Osteoblast (primary cell): ENCODE results near the gene RADIL. TPM values are rescaled to one million over a fixed set of nuclear protein-coding genes. Genes with fewer than 3 reads are reported as not detected.

Source experiments
- DNase-seq: peaks from one replicate; pipeline ENCODE4 v3.0.0; 2011; ENCODE audit warnings: low spot score, mixed read lengths; ENCODE audit not compliant: insufficient read length; ENCODE audit errors: missing footprints
- H2AFZ ChIP-seq: 2 replicates; pipeline ENCODE4 v1.6.0; 2011; ENCODE audit warnings: mild to moderate bottlenecking, low read length
- H3K27ac ChIP-seq: 2 replicates; pipeline ENCODE4 v1.5.1; 2011; ENCODE audit warnings: mild to moderate bottlenecking, low read depth, low read length, moderate library complexity
- H3K27me3 ChIP-seq: 2 replicates; pipeline ENCODE4 v1.6.0; 2012; ENCODE audit warnings: mild to moderate bottlenecking, control low read depth, inconsistent platforms, low read length, moderate library complexity; ENCODE audit not compliant: insufficient read depth
- H3K36me3 ChIP-seq: 2 replicates; pipeline ENCODE4 v1.5.1; 2011; ENCODE audit warnings: mild to moderate bottlenecking, low read length, control low read depth, moderate library complexity; ENCODE audit not compliant: insufficient read depth
- H3K4me1 ChIP-seq: 2 replicates; pipeline ENCODE4 v1.5.1; 2011; ENCODE audit warnings: mild to moderate bottlenecking, low read length, control low read depth, moderate library complexity; ENCODE audit not compliant: insufficient read depth
- H3K4me2 ChIP-seq: 2 replicates; pipeline ENCODE4 v1.6.0; 2011; ENCODE audit warnings: mild to moderate bottlenecking, low read length; ENCODE audit not compliant: insufficient read depth
- H3K4me3 ChIP-seq: fragments of 200-600 bp; sonication (generic); 3 replicates; pipeline ENCODE4 v1.5.1; 2012; ENCODE audit warnings: mild to moderate bottlenecking, low read length, inconsistent platforms; ENCODE audit not compliant: insufficient read depth
- H3K79me2 ChIP-seq: 2 replicates; pipeline ENCODE4 v1.6.0; 2012; ENCODE audit warnings: mild to moderate bottlenecking, low read length, control low read depth, inconsistent platforms; ENCODE audit not compliant: insufficient read depth
- H3K9me3 ChIP-seq: 2 replicates; pipeline ENCODE4 v1.5.1; 2011; ENCODE audit warnings: low read depth, low read length, control low read depth
- H4K20me1 ChIP-seq: 2 replicates; pipeline ENCODE4 v1.6.0; 2012; ENCODE audit warnings: mild to moderate bottlenecking, low read length, control low read depth; ENCODE audit not compliant: insufficient read depth
- total RNA-seq: library from RNA; depleted of rRNA; stranded (reverse); fragments of >200 nt; gene quantifications from 2 replicates; pipeline ENCODE4 v1.2.3, GENCODE V29; 2012
- TF ChIP-seq, protein P1 (sequence below): IDR thresholded peaks from 2 replicates; pipeline ENCODE4 v1.5.1; 2011; ENCODE audit warnings: mild to moderate bottlenecking, low read depth, low read length, moderate library complexity; ENCODE audit errors: extremely low read depth

The RADIL gene
- total RNA-seq, 1 donor: 1.1 TPM

DNA sequence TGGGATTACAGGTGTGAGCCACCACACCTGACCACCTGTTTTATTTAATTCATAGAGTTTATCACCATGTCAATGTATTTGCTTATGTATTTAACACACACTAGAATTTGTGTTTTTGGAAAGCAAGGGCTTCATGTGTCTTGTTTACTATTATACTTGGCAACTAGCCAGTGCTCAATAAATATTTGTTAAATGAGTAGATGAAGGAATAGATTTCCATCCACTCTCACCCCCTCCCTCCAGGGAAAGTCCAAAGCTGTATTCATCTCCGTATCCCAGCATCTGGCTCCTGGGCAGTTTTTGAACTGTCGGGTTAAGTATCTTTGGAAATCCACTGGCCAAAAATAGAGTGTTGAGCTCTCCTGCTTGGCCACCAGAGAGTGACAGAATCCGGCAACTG lies 4.6 kb upstream of the RADIL start:
- no peak overlapping the region for H2AFZ ChIP-seq
- H3K36me3 ChIP-seq: no peaks in the 10 kb centered on the region
- no peak for DNase-seq
- no peaks in the 10 kb centered on the region for H3K4me1 ChIP-seq
- no peak overlapping the region for H3K27ac ChIP-seq
- H3K4me3 ChIP-seq: no peak overlapping the region
- no peaks in the 10 kb centered on the region for H4K20me1 ChIP-seq
- H3K79me2 ChIP-seq: no peaks in the 10 kb centered on the region
- H3K4me2 ChIP-seq: no peak overlapping the region
- peaks cover 8% of the 10 kb centered on the region for H3K27me3 ChIP-seq
- H3K9me3 ChIP-seq: no peaks in the 10 kb centered on the region
- TF ChIP-seq, protein P1, sequence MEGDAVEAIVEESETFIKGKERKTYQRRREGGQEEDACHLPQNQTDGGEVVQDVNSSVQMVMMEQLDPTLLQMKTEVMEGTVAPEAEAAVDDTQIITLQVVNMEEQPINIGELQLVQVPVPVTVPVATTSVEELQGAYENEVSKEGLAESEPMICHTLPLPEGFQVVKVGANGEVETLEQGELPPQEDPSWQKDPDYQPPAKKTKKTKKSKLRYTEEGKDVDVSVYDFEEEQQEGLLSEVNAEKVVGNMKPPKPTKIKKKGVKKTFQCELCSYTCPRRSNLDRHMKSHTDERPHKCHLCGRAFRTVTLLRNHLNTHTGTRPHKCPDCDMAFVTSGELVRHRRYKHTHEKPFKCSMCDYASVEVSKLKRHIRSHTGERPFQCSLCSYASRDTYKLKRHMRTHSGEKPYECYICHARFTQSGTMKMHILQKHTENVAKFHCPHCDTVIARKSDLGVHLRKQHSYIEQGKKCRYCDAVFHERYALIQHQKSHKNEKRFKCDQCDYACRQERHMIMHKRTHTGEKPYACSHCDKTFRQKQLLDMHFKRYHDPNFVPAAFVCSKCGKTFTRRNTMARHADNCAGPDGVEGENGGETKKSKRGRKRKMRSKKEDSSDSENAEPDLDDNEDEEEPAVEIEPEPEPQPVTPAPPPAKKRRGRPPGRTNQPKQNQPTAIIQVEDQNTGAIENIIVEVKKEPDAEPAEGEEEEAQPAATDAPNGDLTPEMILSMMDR: no peak

DNA sequence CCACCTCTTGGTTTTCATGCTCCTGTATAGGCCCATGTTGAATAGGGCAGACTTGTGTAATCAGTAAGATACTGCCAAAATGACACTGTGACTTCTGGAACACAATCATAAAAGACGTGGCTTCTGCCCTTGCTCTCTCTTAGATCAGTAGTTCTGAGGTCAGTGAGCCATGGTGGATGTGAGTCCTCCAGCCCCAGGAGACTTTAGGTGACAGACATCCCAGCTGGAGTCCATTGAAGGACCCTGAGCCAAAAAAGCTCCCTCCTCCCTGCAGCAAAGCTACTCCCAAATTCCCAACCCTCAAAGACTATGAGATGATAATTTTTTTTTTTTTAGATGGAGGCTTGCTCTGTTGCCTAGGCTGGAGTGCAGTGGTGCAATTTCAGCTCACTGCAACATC lies 3.2 kb upstream of the RADIL start:
- H3K79me2 ChIP-seq: no peaks in the 10 kb centered on the region
- H3K4me1 ChIP-seq: peaks cover 10% of the 10 kb centered on the region
- H3K9me3 ChIP-seq: no peaks in the 10 kb centered on the region
- H4K20me1 ChIP-seq: no peaks in the 10 kb centered on the region
- H3K27me3 ChIP-seq: peaks cover 8% of the 10 kb centered on the region
- no peaks in the 10 kb centered on the region for H3K36me3 ChIP-seq
- H3K4me3 ChIP-seq: no peak overlapping the region
- no peak overlapping the region for H3K27ac ChIP-seq
- H2AFZ ChIP-seq: no peak overlapping the region
- TF ChIP-seq, protein P1: no peak
- no peak overlapping the region for H3K4me2 ChIP-seq
- no peak for DNase-seq

DNA sequence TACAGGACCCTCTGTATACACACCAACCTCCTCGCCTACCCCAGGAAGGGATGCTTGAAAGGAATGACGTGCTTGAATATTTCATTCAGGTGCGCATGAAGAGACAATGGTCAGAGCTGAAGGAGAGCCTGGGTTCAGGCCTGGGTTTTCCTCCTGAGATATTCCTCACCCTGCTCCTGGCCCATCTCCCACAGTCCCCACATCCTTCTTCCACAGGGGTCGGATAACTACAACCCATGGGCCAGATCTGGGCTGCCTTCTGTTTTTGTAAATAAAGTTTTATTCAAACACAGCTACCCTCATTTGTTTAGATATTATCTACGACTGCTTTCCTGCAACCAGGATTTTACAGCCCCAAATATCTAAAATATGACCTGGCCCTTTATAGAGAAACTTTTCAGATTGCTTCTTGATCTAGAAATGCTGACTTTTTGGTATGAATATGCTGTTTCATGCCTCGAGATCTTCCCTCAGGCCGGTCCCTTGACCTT lies 1.8 kb upstream of the RADIL start:
- Histone ChIP-seq H3K9me3 (no peaks in the 10 kb centered on the region), H3K36me3 (no peaks in the 10 kb centered on the region), H3K4me2 (no peak overlapping the region), H3K4me1 (peaks cover 10% of the 10 kb centered on the region), H3K79me2 (no peaks in the 10 kb centered on the region), H2AFZ (no peak overlapping the region), H3K27ac (no peak overlapping the region), H4K20me1 (no peaks in the 10 kb centered on the region), H3K27me3 (peaks cover 8% of the 10 kb centered on the region), H3K4me3 (no peak overlapping the region)
- TF ChIP-seq, protein P1: no peak
- no peak for DNase-seq

DNA sequence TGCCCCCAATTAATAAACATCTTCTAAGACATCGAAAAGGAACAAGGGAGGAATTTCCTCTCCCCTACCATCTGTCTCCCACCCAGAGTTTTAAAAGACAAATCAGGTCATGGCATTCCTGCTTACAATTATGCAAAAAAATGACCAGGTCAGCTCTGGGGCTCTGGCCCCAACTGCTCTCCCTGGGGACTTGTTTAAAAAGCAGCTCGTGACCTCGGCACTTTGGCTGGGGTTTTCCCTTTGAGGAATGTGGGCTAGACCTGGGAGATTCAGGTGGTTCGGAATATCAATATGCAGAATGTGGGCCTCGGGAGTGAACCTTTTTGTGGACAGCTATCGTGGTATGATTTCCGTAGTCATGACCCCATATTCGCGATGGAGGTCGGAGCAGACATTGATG lies 648 bp upstream of the RADIL start:
- H3K79me2 ChIP-seq: no peaks in the 10 kb centered on the region
- peaks cover 4% of the 10 kb centered on the region for H3K27me3 ChIP-seq
- H3K27ac ChIP-seq: no peak overlapping the region
- H2AFZ ChIP-seq: no peak overlapping the region
- DNase-seq: no peak
- H3K4me3 ChIP-seq: no peak overlapping the region
- H3K4me2 ChIP-seq: no peak overlapping the region
- H3K36me3 ChIP-seq: no peaks in the 10 kb centered on the region
- H4K20me1 ChIP-seq: no peaks in the 10 kb centered on the region
- H3K9me3 ChIP-seq: no peaks in the 10 kb centered on the region
- peaks cover 10% of the 10 kb centered on the region for H3K4me1 ChIP-seq
- TF ChIP-seq, protein P1: no peak
